Measurements from ENCODE around the gene GRIK4. TPM values are rescaled to one million over a fixed set of nuclear protein-coding genes. Genes with fewer than 3 reads are reported as not detected.
A peak's percentile ranks its signal among the peaks of the same experiment; 100 is the strongest.

The GRIK4 gene
- total RNA-seq, 1 experiment from 2014 or later: not detected

- no peaks in the 10 kb centered on the region for H3K36me3 ChIP-seq (ENCODE audit: insufficient read depth, low read length)
- H3K27ac ChIP-seq (ENCODE audit: low read length): no peak overlapping the region
- H3K9ac ChIP-seq (ENCODE audit: low read length): no peak overlapping the region
- H3K4me3 ChIP-seq (ENCODE audit: low read length): no peak overlapping the region
- H3K9me2 ChIP-seq (replicated peaks; ENCODE audit: insufficient read depth, low read length): no peaks in the 10 kb centered on the region
- no peaks in the 10 kb centered on the region for H3K27me3 ChIP-seq (ENCODE audit: low read length)
- H3K4me1 ChIP-seq (ENCODE audit: low read length): no peaks in the 10 kb centered on the region
- H3K4me2 ChIP-seq (ENCODE audit: low read depth, low read length, poor library complexity, severe bottlenecking): no peak overlapping the region
- H3K79me2 ChIP-seq (ENCODE audit: low read length): no peaks in the 10 kb centered on the region
- no peak for DNase-seq
- H2AFZ ChIP-seq (ENCODE audit: low read length): no peak overlapping the region
- no peaks in the 10 kb centered on the region for H4K20me1 ChIP-seq (ENCODE audit: insufficient read depth, low read depth, low read length)
- H3K9me3 ChIP-seq (ENCODE audit: low read length): no peaks in the 10 kb centered on the region
Measured at GRCh38 chr11:120904116-120904515, 392.6 kb downstream of the GRIK4 start.

GRCh38 chr11:120906766-120907165 is 395.2 kb downstream of the GRIK4 start:
- H3K9ac ChIP-seq (ENCODE audit: low read length): no peak overlapping the region
- no peaks in the 10 kb centered on the region for H3K9me2 ChIP-seq (replicated peaks; ENCODE audit: insufficient read depth, low read length)
- H4K20me1 ChIP-seq (ENCODE audit: insufficient read depth, low read depth, low read length): no peaks in the 10 kb centered on the region
- H3K4me2 ChIP-seq (ENCODE audit: low read depth, low read length, poor library complexity, severe bottlenecking): no peak overlapping the region
- H3K4me1 ChIP-seq (ENCODE audit: low read length): no peaks in the 10 kb centered on the region
- no peak overlapping the region for H3K27ac ChIP-seq (ENCODE audit: low read length)
- no peak overlapping the region for H2AFZ ChIP-seq (ENCODE audit: low read length)
- no peaks in the 10 kb centered on the region for H3K79me2 ChIP-seq (ENCODE audit: low read length)
- no peaks in the 10 kb centered on the region for H3K36me3 ChIP-seq (ENCODE audit: insufficient read depth, low read length)
- DNase-seq: no peak
- H3K9me3 ChIP-seq (ENCODE audit: low read length): no peaks in the 10 kb centered on the region
- H3K27me3 ChIP-seq (ENCODE audit: low read length): no peaks in the 10 kb centered on the region
- H3K4me3 ChIP-seq (ENCODE audit: low read length): no peak overlapping the region

GRCh38 chr11:120907971-120908370 is 396.4 kb downstream of the GRIK4 start:
- Histone ChIP-seq H3K4me3 (ENCODE audit: low read length) (no peak overlapping the region), H3K9ac (ENCODE audit: low read length) (no peak overlapping the region), H3K27ac (ENCODE audit: low read length) (no peak overlapping the region), H3K9me2 (replicated peaks; ENCODE audit: insufficient read depth, low read length) (no peaks in the 10 kb centered on the region), H3K4me1 (ENCODE audit: low read length) (no peaks in the 10 kb centered on the region), H3K9me3 (ENCODE audit: low read length) (no peaks in the 10 kb centered on the region), H3K36me3 (ENCODE audit: insufficient read depth, low read length) (no peaks in the 10 kb centered on the region), H3K79me2 (ENCODE audit: low read length) (no peaks in the 10 kb centered on the region), H3K4me2 (ENCODE audit: low read depth, low read length, poor library complexity, severe bottlenecking) (no peak overlapping the region), H4K20me1 (ENCODE audit: insufficient read depth, low read depth, low read length) (no peaks in the 10 kb centered on the region), H3K27me3 (ENCODE audit: low read length) (no peaks in the 10 kb centered on the region), H2AFZ (ENCODE audit: low read length) (no peak overlapping the region)
- DNase-seq: no peak

DNA sequence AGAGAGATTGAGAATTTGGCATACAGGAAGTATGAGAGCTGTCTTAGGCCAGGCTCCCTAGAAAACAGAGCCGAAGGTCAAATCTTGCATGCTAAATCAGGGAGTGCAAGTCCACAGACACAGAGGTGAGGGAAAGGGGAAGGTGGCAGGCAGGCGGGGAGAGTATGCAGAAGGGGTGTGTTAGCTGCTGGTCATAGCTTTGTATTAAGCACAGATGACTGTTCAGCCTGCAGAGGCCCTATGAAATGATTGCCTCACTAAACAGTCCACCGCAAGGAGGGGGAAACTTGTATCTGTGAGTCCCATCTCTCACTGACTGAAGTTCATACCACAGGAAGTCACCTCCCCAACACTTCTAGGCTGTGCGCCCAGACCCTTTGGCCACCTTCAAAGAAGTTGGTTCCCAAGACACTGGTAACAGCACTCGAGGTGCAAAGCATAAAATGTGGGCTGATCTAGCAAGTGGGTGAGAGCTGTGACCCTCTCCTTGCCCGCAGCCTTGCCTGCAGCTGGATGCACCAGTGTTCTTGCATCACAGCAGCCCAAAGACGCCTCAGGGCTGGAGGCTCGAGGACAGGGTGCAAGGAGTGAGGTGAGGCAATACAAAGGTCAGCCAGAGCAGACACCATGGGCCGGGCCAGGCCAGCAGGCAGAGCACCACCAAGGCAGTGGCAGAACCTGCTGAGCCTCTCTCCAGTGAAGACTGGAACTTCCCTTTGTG is 397.1 kb downstream of the GRIK4 start:
- Histone ChIP-seq H3K9ac (ENCODE audit: low read length) (no peak overlapping the region), H3K4me1 (ENCODE audit: low read length) (no peaks in the 10 kb centered on the region), H3K9me2 (replicated peaks; ENCODE audit: insufficient read depth, low read length) (no peaks in the 10 kb centered on the region), H4K20me1 (ENCODE audit: insufficient read depth, low read depth, low read length) (no peaks in the 10 kb centered on the region), H3K79me2 (ENCODE audit: low read length) (no peaks in the 10 kb centered on the region), H2AFZ (ENCODE audit: low read length) (no peak overlapping the region), H3K4me3 (ENCODE audit: low read length) (no peak overlapping the region), H3K27ac (ENCODE audit: low read length) (no peak overlapping the region), H3K27me3 (ENCODE audit: low read length) (no peaks in the 10 kb centered on the region), H3K36me3 (ENCODE audit: insufficient read depth, low read length) (no peaks in the 10 kb centered on the region), H3K9me3 (ENCODE audit: low read length) (no peaks in the 10 kb centered on the region), H3K4me2 (ENCODE audit: low read depth, low read length, poor library complexity, severe bottlenecking) (no peak overlapping the region)
- DNase-seq: no peak

GRCh38 chr11:120909676-120910416 is 398.3 kb downstream of the GRIK4 start:
- H2AFZ ChIP-seq (ENCODE audit: low read length): no peak overlapping the region
- no peaks in the 10 kb centered on the region for H3K9me3 ChIP-seq (ENCODE audit: low read length)
- no peaks in the 10 kb centered on the region for H3K9me2 ChIP-seq (replicated peaks; ENCODE audit: insufficient read depth, low read length)
- H3K4me2 ChIP-seq (ENCODE audit: low read depth, low read length, poor library complexity, severe bottlenecking): no peak overlapping the region
- H4K20me1 ChIP-seq (ENCODE audit: insufficient read depth, low read depth, low read length): no peaks in the 10 kb centered on the region
- no peaks in the 10 kb centered on the region for H3K27me3 ChIP-seq (ENCODE audit: low read length)
- no peak overlapping the region for H3K9ac ChIP-seq (ENCODE audit: low read length)
- H3K79me2 ChIP-seq (ENCODE audit: low read length): no peaks in the 10 kb centered on the region
- no peak overlapping the region for H3K27ac ChIP-seq (ENCODE audit: low read length)
- H3K4me3 ChIP-seq (ENCODE audit: low read length): no peak overlapping the region
- no peaks in the 10 kb centered on the region for H3K4me1 ChIP-seq (ENCODE audit: low read length)
- DNase-seq: no peak
- H3K36me3 ChIP-seq (ENCODE audit: insufficient read depth, low read length): no peaks in the 10 kb centered on the region

GRCh38 chr11:120911943-120912342 is 400.4 kb downstream of the GRIK4 start:
- Histone ChIP-seq H3K79me2 (ENCODE audit: low read length) (no peaks in the 10 kb centered on the region), H3K36me3 (ENCODE audit: insufficient read depth, low read length) (no peaks in the 10 kb centered on the region), H3K9me2 (replicated peaks; ENCODE audit: insufficient read depth, low read length) (no peaks in the 10 kb centered on the region), H3K4me2 (ENCODE audit: low read depth, low read length, poor library complexity, severe bottlenecking) (no peak overlapping the region), H2AFZ (ENCODE audit: low read length) (no peak overlapping the region), H3K9me3 (ENCODE audit: low read length) (no peaks in the 10 kb centered on the region), H3K9ac (ENCODE audit: low read length) (no peak overlapping the region), H3K4me3 (ENCODE audit: low read length) (no peak overlapping the region), H4K20me1 (ENCODE audit: insufficient read depth, low read depth, low read length) (no peaks in the 10 kb centered on the region), H3K27me3 (ENCODE audit: low read length) (no peaks in the 10 kb centered on the region), H3K27ac (ENCODE audit: low read length) (no peak overlapping the region), H3K4me1 (ENCODE audit: low read length) (no peaks in the 10 kb centered on the region)
- no peak for DNase-seq

- H3K4me3 ChIP-seq (ENCODE audit: low read length): no peak overlapping the region
- no peak overlapping the region for H3K4me2 ChIP-seq (ENCODE audit: low read depth, low read length, poor library complexity, severe bottlenecking)
- H3K79me2 ChIP-seq (ENCODE audit: low read length): no peaks in the 10 kb centered on the region
- no peak overlapping the region for H2AFZ ChIP-seq (ENCODE audit: low read length)
- DNase-seq: peak; percentile 42
- no peaks in the 10 kb centered on the region for H3K9me3 ChIP-seq (ENCODE audit: low read length)
- H3K9ac ChIP-seq (ENCODE audit: low read length): no peak overlapping the region
- H3K36me3 ChIP-seq (ENCODE audit: insufficient read depth, low read length): no peaks in the 10 kb centered on the region
- H3K27me3 ChIP-seq (ENCODE audit: low read length): no peaks in the 10 kb centered on the region
- no peak overlapping the region for H3K27ac ChIP-seq (ENCODE audit: low read length)
- no peaks in the 10 kb centered on the region for H4K20me1 ChIP-seq (ENCODE audit: insufficient read depth, low read depth, low read length)
- H3K4me1 ChIP-seq (ENCODE audit: low read length): no peaks in the 10 kb centered on the region
- no peaks in the 10 kb centered on the region for H3K9me2 ChIP-seq (replicated peaks; ENCODE audit: insufficient read depth, low read length)
Measured at GRCh38 chr11:120912504-120912903, 401.0 kb downstream of the GRIK4 start.

DNA sequence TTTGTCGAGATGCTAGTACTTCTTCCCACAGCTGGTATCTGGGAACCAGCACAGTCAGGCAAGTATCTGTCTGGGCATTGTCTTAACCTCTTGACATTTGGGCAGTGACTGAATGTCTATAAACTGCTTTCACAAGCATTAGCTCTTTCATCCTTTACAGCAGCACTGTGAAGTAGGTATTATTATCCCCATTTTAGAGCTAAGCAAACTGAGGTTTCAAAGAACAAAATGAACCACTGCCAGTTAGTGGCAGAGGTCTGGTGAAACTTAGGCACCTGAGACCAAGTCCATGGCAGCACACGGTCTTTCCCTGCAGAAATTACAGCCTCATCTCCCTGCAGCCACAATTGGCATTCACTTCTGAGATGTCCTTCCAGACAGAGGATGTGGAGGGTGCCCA is 401.4 kb downstream of the GRIK4 start:
- Histone ChIP-seq H3K27me3 (ENCODE audit: low read length) (no peaks in the 10 kb centered on the region), H3K9me3 (ENCODE audit: low read length) (no peaks in the 10 kb centered on the region), H2AFZ (ENCODE audit: low read length) (no peak overlapping the region), H3K27ac (ENCODE audit: low read length) (no peak overlapping the region), H4K20me1 (ENCODE audit: insufficient read depth, low read depth, low read length) (no peaks in the 10 kb centered on the region), H3K36me3 (ENCODE audit: insufficient read depth, low read length) (no peaks in the 10 kb centered on the region), H3K9me2 (replicated peaks; ENCODE audit: insufficient read depth, low read length) (no peaks in the 10 kb centered on the region), H3K79me2 (ENCODE audit: low read length) (no peaks in the 10 kb centered on the region), H3K4me3 (ENCODE audit: low read length) (no peak overlapping the region), H3K4me1 (ENCODE audit: low read length) (no peaks in the 10 kb centered on the region), H3K4me2 (ENCODE audit: low read depth, low read length, poor library complexity, severe bottlenecking) (no peak overlapping the region), H3K9ac (ENCODE audit: low read length) (no peak overlapping the region)
- DNase-seq: no peak

All from Karpas-422 (cell line).